AG08396 (cell line): ENCODE results near the gene RAB40C.

ENCODE experiments used
- DNase-seq: peaks from one replicate; pipeline ENCODE4 v3.0.0; 2012; ENCODE audit warnings: low spot score, mixed read lengths

RAB40C gene

GRCh38 chr16:589658-590187, at the start of gene RAB40C:
Gene RAB40C, plus strand, starts transcription at chr16:590066. Its CDS starts 226 bp downstream, at chr16:590292.
- DNase-seq, result peak; percentile 99

DNA sequence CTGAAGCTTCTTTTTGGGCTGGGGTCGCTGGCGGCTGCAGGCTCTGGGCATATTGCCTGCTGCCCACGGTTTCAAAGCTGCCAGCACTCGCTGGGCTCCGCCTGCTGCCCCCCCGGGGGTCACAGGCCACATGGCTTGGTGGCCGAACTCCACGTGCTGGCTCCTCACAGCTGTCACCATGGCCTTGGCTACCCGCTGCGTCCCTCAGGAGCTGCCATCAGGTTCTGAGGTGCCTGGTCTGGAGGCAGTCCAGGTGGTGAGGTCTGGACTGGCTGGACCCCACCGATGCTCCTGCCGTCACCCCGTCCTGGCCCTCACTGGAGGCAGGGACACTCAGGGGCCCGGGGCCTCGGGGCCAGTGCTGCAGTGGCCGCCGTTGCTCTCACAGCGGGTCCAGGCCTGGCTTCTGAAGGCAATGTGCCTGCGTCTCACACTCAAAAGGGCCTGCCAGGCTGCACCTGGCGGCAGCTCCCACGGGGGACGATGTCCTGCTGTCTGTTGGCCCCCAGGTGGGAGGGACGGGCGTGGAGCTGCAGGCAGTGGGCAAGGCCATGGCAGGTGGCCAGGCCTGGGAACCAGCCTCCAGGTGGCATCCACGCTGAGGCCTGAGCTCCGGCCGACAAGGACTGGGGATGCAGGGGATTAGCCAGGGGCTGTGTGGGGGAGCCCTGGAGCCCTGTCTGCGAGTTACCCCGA, 49.1 kb upstream of the RAB40C start:
- no peak for DNase-seq

GRCh38 chr16:543301-544164, 46.3 kb upstream of the RAB40C start:
- no peak for DNase-seq

- DNase-seq, result no peak
Measured at GRCh38 chr16:544517-544916, 45.3 kb upstream of the RAB40C start.

GRCh38 chr16:546909-547770, 42.7 kb upstream of the RAB40C start:
- DNase-seq, result no peak

DNA sequence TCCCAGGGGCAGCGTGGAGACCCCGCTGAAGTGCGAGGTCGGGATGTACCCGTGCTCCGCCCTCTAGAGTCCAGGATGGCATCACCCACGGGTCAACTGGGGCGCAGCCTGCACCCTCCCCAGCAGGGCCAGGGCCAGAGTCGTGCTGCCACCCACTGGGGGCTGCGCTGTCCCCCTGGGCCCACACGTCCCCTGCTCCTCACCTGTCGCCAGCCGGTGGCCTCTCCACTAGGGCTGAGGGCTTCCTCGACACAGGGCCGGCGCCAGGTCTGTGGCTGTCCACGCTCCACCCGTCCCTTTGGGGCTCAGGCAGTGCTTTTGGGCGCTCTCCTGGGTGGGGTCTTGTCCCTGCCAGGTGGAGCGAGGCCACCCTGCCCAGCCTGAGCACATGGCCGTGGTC, 41.3 kb upstream of the RAB40C start:
- no peak for DNase-seq

GRCh38 chr16:549544-550263, 40.2 kb upstream of the RAB40C start:
- no peak for DNase-seq

- no peak for DNase-seq
Measured at GRCh38 chr16:551210-551609, 38.7 kb upstream of the RAB40C start.

DNA sequence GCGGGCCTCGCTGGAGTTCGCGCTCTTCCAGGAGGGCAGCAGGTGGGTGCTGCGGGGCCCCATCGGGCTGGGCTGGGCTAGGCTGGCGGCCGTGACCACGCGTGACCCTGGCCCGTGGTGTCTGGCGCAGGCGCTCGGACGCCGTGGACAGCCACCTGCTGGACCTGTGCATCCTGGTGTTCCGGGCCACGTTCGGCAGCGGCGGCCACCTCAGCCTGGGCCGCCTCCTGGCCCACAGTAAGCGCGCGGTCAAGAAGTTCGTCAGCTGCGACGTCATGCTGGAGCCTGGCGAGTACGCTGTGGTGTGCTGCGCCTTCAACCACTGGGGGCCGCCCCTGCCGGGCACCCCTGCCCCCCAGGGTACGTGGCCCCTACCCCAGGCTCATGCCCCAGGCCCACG, 37.7 kb upstream of the RAB40C start:
- no peak for DNase-seq

DNA sequence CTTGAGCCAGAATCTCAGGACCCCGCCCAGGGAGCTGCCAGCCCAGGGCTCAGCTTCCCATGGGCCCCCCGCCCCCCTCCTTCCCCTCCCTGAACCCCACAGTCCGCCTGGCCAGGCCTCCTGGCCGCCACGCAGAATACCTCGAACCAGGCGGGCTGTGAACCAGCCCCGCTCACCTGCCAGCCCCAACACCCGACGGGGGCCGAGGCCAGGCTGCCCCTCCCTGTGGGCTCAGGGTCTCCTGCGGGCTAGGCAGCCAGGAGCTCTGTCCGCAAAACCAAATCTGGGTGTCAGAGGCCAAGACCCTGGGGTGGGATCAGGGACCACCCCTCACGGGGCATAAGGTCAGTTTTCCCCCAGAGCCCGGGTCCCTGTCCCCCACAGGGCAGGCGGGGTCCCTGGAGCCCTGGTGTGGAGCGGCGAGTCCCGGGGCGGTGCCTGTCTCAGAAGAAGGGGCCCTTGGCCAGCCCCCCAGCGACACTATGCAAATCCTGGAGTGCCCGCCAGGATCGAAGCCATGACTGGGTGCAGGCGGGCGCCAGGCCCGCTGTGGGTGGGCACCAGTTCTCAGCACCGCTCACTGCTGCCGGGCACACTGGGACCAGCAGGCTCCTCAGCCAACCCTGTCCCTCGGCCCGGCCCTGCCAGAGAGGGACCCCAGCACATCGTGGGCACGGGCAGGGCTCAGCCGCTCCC, 36.1 kb upstream of the RAB40C start:
- DNase-seq, result no peak

GRCh38 chr16:554297-554621, 35.6 kb upstream of the RAB40C start:
- no peak for DNase-seq

DNA sequence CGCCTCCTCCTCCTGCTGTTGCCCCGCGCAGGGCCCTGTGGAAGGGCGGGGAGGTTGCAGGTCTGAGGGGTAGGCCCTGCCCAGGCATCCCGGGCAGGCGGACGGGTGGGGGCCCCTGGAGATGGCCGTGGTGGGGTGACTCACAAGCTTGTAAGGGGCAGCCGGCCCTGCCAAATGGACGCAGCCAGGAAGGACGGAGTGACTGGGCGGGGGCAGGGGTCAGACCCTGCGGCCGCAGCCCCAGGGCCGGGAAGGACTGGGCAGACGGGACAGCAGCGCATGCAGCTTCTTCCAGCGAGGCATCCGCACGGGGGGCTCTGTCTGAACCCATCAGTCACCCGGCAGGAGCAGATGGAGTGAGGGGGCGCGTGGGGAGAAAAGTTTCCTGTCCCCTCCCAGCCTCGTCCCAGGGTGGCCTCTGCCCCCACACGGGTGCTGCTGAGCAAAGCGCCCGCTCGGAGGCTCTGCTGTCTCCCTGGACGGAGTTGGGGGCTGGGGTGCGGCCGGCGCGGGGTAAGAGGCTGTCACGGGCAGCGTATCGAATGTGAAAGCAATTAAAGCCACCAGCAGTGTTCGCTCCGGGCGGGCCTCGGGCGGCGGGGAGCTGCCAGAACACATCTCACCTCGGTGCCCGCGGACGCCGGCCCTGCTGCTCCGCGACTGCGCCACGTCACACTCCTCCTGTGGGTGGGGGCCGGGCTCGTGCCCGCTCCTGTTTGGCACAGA, 35.1 kb upstream of the RAB40C start:
- no peak for DNase-seq

- no peak for DNase-seq
Measured at GRCh38 chr16:555528-556473, 34.1 kb upstream of the RAB40C start.

DNA sequence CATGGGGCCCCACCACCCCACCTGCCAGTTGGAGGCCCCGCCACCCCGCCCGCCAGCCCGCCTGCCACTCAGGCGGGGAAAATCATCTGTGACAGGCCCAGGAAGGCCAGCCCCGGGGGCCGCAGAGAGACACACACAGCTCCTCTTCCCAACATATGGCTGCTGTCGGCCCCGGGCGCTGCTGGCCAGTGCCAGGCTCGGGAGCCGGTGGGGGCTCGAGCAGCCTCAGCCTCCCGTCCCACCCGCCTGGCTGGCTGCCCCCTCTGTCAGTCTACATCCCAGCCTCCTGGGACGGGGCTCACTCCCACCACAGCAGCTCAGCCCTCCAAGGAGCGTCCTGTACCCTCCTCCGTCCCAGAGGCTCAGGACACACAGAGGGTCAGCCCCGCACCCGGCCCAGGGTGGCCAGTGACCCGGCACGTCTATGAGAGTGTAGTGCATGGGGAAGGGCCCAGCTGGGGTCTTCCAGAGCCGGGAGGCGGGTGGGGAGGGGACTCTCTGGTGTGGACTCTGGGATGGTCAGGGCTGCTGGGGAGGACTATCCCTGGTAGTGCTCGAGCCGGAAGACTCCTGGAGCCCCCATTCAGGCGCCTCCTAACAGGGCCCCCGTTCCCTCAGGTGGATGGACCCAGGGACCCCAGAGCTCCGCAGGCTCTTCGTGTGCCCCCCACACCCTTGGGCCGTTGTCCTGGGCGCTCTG, 33.2 kb upstream of the RAB40C start:
- DNase-seq, result no peak

DNA sequence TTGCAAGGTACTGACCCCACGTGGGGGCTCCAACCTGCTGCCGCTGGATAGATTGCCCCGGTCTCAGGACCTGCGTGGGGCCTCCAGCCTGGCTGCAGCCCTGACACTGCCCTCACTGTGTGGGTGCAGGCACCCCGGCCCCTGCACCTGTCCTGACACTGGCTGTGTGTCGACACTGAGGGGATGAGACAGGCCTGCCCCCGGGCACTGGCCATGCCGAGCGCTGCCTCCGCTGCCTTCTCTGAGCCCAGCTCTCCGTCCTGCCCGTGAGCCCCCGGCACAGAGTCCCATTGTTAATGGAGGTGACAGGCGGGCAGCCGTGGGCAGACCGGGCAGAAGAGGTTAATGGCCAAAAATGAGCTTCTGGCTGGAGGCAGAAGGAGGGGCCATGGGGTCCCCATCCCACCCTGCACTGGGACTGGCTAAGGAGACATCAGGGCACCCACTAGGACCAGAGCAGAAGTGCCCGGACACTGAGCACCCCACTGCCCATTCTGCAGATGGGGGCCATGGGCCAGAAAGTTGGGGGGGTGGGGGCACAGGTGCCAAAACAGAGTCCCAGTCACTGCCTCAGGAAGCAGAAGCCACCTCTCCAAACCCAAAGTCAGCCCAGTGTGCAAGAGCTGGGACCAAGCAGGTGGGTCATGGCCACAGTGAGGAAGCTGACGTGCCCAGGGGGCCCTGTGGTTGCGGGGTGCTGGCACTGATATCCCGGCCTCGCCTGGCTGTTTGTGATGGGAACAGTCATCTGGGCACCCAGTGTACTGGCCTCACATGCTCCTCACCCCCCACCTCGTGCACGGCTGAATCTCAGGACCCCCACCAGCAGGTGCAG, 32.2 kb upstream of the RAB40C start:
- DNase-seq, result no peak

GRCh38 chr16:558298-559020, 31.4 kb upstream of the RAB40C start:
- no peak for DNase-seq

GRCh38 chr16:559021-559380, 30.9 kb upstream of the RAB40C start:
- DNase-seq, result no peak
